ENCODE measurements around the gene AHNAK2.

DNA sequence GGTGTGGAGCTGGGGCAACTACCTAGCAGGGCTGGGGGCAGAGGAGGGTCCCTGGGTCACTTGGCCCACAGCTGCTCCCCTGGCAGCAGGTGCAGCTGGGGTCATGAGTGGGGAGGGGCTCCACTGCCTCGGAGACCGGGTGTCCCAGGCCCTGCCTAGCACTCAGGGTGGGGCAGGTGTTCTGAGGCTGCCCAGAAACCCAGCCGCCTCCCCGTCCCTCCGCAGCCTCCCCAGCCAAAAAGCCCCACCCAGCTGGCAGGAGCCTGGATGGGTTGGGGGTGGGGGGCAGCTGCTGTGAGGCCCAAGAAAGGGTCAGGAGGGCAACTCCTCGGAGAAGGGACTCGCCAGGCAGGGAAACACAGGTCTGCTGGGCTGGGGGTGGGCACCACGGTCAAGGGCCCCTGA, 11.2 kb downstream of the AHNAK2 start:
- TF ChIP-seq PPARA (CRISPR knock-in tag; IDR thresholded peaks at IDR 0.05; ENCODE audit: borderline replicate concordance): no peak
- no peak for TF ChIP-seq ISL1 (CRISPR knock-in tag; IDR thresholded peaks at IDR 0.05)
- no peak for TF ChIP-seq CSDC2 (CRISPR knock-in tag; IDR thresholded peaks at IDR 0.05)
- no peak for TF ChIP-seq ARNTL (CRISPR knock-in tag; IDR thresholded peaks at IDR 0.05; ENCODE audit: borderline replicate concordance, low read depth)
- TF ChIP-seq ZNF70 (CRISPR knock-in tag; IDR thresholded peaks at IDR 0.05): no peak
- TF ChIP-seq RARB (CRISPR knock-in tag; IDR thresholded peaks at IDR 0.05): no peak
- TF ChIP-seq, protein P1, sequence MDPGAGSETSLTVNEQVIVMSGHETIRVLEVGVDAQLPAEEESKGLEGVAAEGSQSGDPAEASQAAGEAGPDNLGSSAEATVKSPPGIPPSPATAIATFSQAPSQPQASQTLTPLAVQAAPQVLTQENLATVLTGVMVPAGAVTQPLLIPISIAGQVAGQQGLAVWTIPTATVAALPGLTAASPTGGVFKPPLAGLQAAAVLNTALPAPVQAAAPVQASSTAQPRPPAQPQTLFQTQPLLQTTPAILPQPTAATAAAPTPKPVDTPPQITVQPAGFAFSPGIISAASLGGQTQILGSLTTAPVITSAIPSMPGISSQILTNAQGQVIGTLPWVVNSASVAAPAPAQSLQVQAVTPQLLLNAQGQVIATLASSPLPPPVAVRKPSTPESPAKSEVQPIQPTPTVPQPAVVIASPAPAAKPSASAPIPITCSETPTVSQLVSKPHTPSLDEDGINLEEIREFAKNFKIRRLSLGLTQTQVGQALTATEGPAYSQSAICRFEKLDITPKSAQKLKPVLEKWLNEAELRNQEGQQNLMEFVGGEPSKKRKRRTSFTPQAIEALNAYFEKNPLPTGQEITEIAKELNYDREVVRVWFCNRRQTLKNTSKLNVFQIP (CRISPR knock-in tag; IDR thresholded peaks at IDR 0.05; ENCODE audit: borderline replicate concordance, low read depth): no peak
- no peak for TF ChIP-seq ZNF8 (CRISPR knock-in tag; IDR thresholded peaks at IDR 0.05)
- no peak for TF ChIP-seq PATZ1 (CRISPR knock-in tag; IDR thresholded peaks at IDR 0.05; ENCODE audit: borderline replicate concordance)
- no peak for TF ChIP-seq ZFP3 (CRISPR knock-in tag; IDR thresholded peaks at IDR 0.05)
- no peak for TF ChIP-seq BACH2 (CRISPR knock-in tag; IDR thresholded peaks at IDR 0.05; ENCODE audit: borderline replicate concordance)

Measured in SK-N-SH treated with all-trans-retinoic acid at 6 μM for 48 hours (cell line).